DMS 273 treated with DMSO at 0.1 percent for 48 hours (cell line): ENCODE results near the gene SOD1.
"Not testable (repeated sequence)": the region's sequence is repeated elsewhere in the genome, so short reads cannot be mapped to it uniquely, and the experiment has no call there.

Experiments
- DNase-seq: peaks from one replicate; lab custom pipeline; 2025; lab: John Stamatoyannopoulos, UW

The SOD1 gene

DNA sequence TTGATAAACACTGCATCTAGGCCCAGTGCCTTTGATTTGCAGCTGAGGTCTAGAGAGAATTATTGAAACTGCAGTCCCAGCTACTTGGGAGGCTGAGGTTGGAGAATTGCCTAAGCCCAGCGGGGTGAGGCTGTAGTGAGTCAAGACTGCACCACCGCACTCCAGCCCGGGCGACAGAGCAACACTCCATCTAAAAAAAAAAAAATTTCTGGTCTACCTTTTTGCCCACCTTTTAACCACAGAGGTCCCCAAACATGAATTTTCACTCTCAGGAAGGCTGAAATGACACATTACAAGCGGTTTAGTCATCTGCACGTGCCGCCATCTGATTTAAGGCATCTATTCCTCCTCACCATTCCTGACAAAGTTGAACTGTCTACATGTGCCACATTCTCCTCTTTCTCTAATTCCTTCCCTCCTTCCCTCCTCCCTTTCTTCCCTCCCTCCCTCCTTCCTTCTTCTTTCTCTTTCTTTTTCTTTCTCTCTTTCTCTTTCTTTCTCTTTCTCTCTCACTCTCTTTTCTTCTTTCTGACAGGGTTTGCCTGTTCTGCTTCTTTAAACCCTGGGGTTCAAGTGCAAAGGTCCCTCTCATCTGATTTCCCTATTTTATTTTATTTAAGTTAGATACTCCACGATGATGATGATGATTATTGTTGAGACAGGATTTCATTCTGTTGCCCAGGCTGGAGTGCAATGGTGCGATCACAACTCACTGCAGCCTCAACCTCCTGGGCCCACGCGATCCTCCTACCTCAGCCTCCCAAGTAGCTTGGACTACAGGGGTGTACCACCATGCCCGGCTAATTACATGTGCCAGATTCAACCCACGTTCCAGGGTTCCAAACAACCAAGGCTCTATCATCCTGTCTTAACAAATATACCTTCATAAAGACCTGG is 3.0 kb upstream of the SOD1 start:
- DNase-seq = no peak

DNA sequence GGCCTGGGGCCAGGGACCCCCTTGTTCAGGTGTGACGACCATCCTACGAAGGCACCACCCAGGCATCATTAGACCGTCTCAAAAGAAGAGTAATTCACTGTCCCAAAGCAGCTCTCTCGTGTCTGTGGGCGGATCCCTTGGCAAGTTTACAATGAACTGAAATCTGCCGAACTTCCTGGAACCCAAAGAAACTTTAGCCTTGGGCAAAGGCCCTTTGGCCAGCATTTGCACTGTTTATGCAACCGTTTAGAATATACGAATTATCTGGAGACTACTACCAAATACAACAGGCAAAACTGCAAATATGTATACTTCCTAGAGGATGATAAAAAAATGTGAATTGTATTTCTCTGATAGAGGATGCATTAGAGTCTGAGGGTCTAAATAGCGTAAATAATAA is 1.4 kb upstream of the SOD1 start:
- no peak for DNase-seq

- no peak for DNase-seq
These were observed 282 bp upstream of the SOD1 start for GRCh38 chr21:31659286-31659535.

- DNase-seq = no peak
These were observed 719 bp downstream of the SOD1 start for GRCh38 chr21:31660259-31660565.

GRCh38 chr21:31660591-31660990 is 1.1 kb downstream of the SOD1 start:
- no peak for DNase-seq

DNA sequence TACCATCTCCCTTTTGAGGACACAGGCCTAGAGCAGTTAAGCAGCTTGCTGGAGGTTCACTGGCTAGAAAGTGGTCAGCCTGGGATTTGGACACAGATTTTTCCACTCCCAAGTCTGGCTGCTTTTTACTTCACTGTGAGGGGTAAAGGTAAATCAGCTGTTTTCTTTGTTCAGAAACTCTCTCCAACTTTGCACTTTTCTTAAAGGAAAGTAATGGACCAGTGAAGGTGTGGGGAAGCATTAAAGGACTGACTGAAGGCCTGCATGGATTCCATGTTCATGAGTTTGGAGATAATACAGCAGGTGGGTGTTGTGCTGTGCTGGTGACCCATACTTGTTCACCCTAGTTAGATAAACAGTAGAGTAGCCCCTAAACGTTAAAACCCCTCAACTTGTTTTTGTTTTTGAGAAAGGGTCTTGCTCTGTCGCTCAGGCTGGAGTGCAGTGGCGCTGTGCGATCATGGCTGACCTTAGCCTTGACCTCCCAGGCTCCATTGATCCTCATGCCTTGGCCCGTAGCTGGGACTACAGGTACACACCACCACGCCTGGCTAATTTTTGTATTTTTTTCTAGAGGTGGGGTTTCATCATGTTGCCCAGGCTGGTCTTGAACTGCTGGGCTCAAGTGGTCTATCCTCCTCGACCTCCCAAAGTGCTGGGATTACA is 4.2 kb downstream of the SOD1 start:
- no peak for DNase-seq

DNA sequence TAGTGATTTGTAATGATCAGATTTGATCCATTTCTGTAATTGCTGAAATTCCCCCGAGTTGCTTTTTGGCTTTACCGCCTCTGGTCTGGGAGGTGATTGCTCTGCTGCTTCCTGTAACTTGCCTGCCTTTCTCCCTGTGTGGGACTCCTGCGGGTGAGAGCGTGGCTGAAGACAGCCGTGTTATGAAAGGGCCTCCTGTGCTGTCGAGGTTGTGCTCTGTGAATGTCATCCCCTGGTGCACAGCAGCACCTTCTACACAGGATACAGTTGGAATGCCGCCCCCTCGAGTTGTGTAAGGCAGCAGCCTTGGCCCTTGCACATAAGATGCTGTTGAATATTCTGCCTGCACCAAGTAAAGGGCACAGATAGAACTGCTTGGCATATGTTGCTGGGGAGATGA is 5.9 kb downstream of the SOD1 start:
- DNase-seq = no peak

GRCh38 chr21:31665869-31666268 is 6.4 kb downstream of the SOD1 start:
- DNase-seq = not testable (repeated sequence)

GRCh38 chr21:31666445-31667010 is 7.0 kb downstream of the SOD1 start:
- no peak for DNase-seq

- no peak for DNase-seq
These were observed 7.6 kb downstream of the SOD1 start for GRCh38 chr21:31667132-31667531.

- no peak for DNase-seq
These were observed 8.1 kb downstream of the SOD1 start for GRCh38 chr21:31667639-31668038.

DNA sequence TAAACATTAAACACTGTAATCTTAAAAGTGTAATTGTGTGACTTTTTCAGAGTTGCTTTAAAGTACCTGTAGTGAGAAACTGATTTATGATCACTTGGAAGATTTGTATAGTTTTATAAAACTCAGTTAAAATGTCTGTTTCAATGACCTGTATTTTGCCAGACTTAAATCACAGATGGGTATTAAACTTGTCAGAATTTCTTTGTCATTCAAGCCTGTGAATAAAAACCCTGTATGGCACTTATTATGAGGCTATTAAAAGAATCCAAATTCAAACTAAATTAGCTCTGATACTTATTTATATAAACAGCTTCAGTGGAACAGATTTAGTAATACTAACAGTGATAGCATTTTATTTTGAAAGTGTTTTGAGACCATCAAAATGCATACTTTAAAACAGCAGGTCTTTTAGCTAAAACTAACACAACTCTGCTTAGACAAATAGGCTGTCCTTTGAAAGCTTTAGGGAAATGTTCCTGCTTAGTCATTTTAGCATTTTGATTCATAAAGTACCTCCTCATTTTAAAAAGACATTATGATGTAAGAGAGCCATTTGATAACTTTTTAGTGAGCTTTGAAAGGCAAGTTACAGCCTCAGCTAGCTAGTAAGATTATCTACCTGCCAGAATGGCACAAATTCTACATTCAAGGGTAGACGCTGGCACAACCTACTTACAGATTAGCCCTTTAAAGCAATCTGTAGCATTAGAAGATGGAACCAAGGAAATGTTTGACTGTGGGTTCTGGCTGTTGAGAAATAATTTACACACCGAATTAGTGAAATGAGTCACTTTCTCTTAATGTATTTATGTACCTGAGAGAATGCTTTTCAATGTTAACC is 9.4 kb downstream of the SOD1 start:
- no peak for DNase-seq

- DNase-seq = no peak
These were observed 10.6 kb downstream of the SOD1 start for GRCh38 chr21:31670070-31670469.

DNA sequence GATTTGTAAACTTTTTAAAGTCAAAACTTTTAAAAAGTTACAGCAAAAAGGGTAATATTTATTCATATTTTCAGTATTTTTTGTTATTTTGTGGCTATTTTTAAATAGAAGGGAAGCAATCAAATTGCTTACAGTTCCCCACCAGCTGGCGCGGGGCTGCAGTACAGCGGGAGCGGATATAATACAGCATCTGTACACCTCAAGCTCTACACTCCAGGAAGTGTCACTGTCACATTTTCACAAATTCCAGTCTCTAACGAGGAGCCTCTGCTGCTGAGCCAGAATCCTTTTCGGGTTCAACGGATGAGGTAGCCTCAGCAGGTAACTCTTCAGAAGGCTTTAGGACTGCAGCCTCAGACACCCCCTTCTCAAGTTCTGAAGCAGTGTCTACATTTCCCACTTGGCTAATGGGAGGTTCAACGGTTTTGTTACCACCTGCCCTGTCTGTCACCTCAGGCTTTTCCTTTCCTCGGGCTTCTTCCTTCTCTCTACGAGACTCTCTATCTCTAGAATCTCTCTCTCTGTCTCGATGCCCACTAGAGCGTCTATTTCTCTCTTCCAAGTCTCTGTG is 11.7 kb downstream of the SOD1 start:
- DNase-seq = no peak

DNA sequence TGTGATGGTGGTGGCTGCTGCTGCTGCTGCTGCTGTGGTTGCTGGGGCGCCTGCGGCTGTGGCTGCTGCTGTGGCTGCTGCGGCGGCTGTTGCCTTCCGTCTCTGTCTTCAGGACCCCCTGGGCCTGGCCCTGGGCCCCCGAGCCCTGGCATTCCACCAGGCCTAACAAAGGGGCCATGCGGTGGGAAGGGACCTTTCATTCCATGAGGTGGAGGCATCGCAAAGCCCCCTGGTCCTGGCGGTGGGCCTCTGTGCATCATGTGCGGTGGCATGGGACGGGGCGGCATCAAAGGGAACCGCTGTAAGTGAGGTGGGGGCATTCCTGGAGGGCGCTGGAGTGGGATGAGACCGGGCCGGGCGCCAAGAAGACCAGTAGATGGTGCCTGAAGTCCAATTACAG is 12.4 kb downstream of the SOD1 start:
- DNase-seq = no peak

DNA sequence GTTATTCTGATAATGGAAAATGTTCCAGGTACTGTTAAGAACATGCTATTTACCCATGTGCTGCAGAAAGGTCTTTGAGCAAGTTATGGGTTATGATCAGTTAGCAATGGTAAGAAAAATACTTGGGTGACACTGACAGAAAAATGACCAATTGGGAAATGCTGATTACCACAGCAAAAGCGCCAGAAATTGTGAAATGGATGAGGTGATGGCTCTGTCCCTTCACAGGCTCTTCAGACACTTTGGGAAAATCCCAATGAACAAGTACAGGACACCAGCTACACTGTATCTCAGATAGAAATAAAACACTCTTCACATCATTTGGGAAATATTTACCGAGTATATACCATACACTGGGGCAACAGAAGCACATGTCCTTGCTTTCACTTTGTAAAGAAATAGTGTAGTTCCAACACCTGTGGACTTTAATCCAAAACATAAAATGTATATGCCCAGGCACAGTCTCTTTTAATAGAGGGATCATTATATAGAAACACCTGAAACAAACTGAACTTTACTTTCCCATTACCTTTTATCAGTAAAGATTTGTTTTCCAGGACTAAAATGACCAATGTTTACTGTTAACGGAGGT is 13.9 kb downstream of the SOD1 start:
- no peak for DNase-seq

GRCh38 chr21:31675318-31675717 is 15.8 kb downstream of the SOD1 start:
- no peak for DNase-seq

- no peak for DNase-seq
These were observed 16.5 kb downstream of the SOD1 start for GRCh38 chr21:31675960-31676359.

DNA sequence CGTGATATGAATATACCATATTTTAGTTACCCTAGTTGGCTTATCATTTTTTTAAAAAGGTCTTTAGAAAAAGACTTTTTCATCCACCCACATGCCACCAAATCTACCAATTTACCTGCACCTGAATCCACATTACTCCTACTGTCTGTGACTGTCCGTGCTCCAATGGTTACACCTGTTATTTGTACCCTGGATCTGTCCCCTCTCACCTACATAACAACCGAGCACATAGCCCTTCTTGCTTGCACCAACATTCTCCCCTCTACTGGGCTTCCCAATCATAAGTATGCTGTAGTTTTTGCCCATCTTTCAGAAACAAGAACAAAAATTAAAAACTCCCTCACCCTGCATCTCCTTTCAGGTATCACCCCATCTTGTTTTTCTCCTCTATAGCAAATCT is 17.6 kb downstream of the SOD1 start:
- no peak for DNase-seq

DNA sequence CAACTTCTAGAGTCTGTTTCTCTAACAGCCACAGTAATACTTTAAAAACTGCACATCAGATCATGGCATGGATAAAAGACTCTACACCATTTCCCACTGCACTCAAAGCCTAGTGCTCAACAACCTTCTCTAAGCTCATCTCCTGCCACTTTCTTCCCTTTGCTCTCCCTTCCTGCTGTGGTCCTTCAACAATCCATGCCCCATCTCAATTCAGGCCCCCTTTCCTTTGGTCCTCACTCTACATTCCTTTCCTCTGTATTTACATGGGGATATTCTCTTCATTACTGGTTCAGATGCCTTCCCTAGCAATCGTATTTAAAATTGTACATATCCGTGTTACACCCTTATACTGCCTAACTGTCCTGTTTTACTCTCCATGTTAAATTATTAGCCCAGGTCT is 19.0 kb downstream of the SOD1 start:
- no peak for DNase-seq

DNA sequence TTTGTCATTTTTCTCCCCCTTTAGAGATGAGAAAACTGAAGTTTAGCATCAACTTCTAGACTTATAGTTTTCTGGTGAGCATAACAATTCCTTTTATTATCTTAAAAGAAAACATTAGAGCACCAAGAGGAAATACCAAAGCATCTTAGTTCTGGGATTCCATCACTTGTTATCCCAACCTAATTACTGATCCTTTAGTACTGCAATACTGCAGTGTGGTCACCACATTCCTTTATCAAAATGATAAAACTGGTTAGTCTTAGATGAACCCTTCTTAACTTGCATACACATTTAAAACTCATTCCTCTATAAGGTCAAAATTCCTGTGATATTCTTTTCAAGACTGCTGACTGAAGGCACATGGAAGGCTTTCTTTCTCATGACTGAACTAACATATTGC is 23.1 kb downstream of the SOD1 start:
- no peak for DNase-seq

GRCh38 chr21:31683029-31683428 is 23.5 kb downstream of the SOD1 start:
- no peak for DNase-seq
